ENCODE results near the gene SYCP2.
"Not testable (repeated sequence)": the region's sequence is repeated elsewhere in the genome, so short reads cannot be mapped to it uniquely, and the experiment has no call there.

Gene SYCP2

DNA sequence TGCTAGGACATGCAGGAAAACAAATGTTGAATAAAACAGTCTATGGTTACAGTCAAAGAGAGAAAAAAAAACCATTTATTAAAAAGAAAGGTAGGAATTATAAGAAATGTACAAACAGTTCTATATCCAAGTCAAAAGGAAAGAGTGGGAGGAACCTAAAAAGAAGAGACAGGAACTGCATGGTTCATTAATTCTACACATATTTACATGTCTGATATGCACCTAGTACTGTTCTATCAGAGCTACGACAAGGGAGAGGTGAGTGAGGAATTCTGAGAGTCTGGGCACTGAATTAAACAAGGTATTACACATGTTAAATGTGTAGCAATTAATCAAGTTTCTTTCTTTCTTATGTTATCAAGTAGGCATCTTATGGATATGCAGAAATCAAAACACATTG is 41.9 kb downstream of the SYCP2 start:
- no peak for FAIRE-seq
- no peak for TF ChIP-seq POLR2AphosphoS5 (IDR thresholded peaks at IDR 0.05; ENCODE audit: low read depth, low read length)
- no peak for TF ChIP-seq TAF1 (IDR thresholded peaks at IDR 0.05; ENCODE audit: borderline replicate concordance, low read depth, low read length)
- no peak for TF ChIP-seq POLR2A (IDR thresholded peaks at IDR 0.05; ENCODE audit: low read depth, low read length)
- DNase-seq (ENCODE audit: insufficient read length): no peak

DNA sequence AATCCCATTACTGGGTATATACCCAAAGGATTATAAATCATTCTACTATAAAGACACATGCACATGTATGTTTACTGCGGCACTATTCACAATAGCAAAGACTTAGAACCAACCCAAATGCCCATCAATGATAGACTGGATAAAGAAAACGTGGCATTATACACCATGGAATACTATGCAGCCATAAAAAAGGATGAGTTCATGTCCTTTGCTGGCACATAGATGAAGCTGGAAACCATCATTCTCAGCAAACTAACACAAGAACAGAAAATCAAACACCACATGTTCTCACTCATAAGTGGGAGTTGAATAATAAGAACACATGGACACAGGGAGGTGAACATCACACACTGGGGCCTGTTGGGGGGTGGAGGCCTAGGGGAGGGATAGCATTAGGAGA is 43.4 kb downstream of the SYCP2 start:
- DNase-seq (ENCODE audit: insufficient read length); FAIRE-seq: not testable (repeated sequence)

DNA sequence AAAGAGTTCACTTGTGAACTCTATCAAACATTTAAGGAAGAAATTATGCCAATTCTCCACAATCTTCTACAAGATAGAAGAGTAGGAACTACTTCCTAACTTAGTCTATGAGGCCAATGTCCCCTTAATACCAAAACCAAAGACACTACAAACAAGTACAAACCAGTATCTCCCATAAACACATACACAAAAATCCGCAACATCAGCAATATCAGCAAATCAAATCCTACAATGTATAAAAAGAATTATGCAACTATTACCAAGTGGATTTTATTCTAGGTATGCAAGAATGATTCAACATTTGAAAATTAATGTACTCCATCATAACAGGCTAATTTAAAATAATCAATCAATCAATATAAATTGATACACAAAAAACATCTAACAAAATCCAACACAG is 45.4 kb downstream of the SYCP2 start:
- FAIRE-seq (no peak), DNase-seq (ENCODE audit: insufficient read length) (no peak)
- TF ChIP-seq TAF1 (IDR thresholded peaks at IDR 0.05; ENCODE audit: borderline replicate concordance, low read depth, low read length) (no peak), POLR2AphosphoS5 (IDR thresholded peaks at IDR 0.05; ENCODE audit: low read depth, low read length) (no peak), POLR2A (IDR thresholded peaks at IDR 0.05; ENCODE audit: low read depth, low read length) (no peak)

GRCh38 chr20:59884494-59884893 is 48.9 kb downstream of the SYCP2 start:
- FAIRE-seq (no peak), DNase-seq (ENCODE audit: insufficient read length) (no peak)
- TF ChIP-seq POLR2AphosphoS5 (IDR thresholded peaks at IDR 0.05; ENCODE audit: low read depth, low read length) (no peak), TAF1 (IDR thresholded peaks at IDR 0.05; ENCODE audit: borderline replicate concordance, low read depth, low read length) (no peak), POLR2A (IDR thresholded peaks at IDR 0.05; ENCODE audit: low read depth, low read length) (no peak)

- FAIRE-seq (no peak), DNase-seq (ENCODE audit: insufficient read length) (no peak)
- no peak for TF ChIP-seq POLR2A (IDR thresholded peaks at IDR 0.05; ENCODE audit: low read depth, low read length)
- TF ChIP-seq POLR2AphosphoS5 (IDR thresholded peaks at IDR 0.05; ENCODE audit: low read depth, low read length): no peak
- TF ChIP-seq TAF1 (IDR thresholded peaks at IDR 0.05; ENCODE audit: borderline replicate concordance, low read depth, low read length): no peak
These were observed 53.2 kb downstream of the SYCP2 start for GRCh38 chr20:59880198-59880597.

GRCh38 chr20:59873409-59873808 is 60.0 kb downstream of the SYCP2 start:
- TF ChIP-seq POLR2A (IDR thresholded peaks at IDR 0.05; ENCODE audit: low read depth, low read length) (no peak), TAF1 (IDR thresholded peaks at IDR 0.05; ENCODE audit: borderline replicate concordance, low read depth, low read length) (no peak), POLR2AphosphoS5 (IDR thresholded peaks at IDR 0.05; ENCODE audit: low read depth, low read length) (no peak)
- FAIRE-seq (no peak), DNase-seq (ENCODE audit: insufficient read length) (no peak)

DNA sequence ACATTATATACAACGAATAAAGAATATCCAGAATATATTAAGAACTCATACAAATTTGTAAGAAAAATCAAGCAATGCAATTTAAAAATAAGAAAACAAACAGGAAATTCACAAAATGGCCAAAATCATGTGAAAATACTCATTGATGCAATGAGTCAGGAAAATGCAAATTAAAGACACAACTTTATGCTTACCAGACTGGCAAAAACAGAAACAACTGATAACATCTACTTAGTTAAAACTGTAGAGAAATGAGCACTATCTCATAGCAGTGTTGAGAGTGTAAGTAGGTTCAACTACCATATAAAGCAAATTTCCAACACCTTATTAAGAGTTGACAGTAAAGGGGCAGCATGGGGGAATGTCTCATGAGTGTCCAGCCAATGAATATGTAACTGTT is 62.3 kb downstream of the SYCP2 start:
- TF ChIP-seq POLR2AphosphoS5 (IDR thresholded peaks at IDR 0.05; ENCODE audit: low read depth, low read length): no peak
- no peak for TF ChIP-seq POLR2A (IDR thresholded peaks at IDR 0.05; ENCODE audit: low read depth, low read length)
- no peak for TF ChIP-seq TAF1 (IDR thresholded peaks at IDR 0.05; ENCODE audit: borderline replicate concordance, low read depth, low read length)
- no peak for FAIRE-seq
- no peak for DNase-seq (ENCODE audit: insufficient read length)

GRCh38 chr20:59866338-59866737 is 67.1 kb downstream of the SYCP2 start:
- no peak for DNase-seq (ENCODE audit: insufficient read length)
- no peak for FAIRE-seq

DNA sequence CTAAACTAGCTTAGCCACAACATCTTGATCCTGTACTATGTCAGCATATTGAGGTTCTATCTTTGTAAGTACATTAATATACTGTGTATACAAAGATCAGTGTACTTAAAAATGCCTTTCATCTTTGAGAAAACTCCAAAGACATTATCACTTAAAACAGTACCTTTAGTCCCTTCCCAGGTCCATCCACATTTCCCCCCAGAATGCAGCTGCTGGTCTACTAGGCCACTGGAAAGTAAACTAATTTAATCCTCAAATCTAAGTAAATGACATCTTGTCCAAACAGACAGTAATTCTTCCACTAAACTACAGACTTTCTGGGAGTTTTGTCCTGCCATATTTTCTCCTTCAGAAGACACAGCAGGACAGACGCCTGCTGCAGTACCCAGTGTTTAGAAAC is 68.7 kb downstream of the SYCP2 start:
- no peak for FAIRE-seq
- TF ChIP-seq POLR2AphosphoS5 (IDR thresholded peaks at IDR 0.05; ENCODE audit: low read depth, low read length) (no peak), POLR2A (IDR thresholded peaks at IDR 0.05; ENCODE audit: low read depth, low read length) (no peak), TAF1 (IDR thresholded peaks at IDR 0.05; ENCODE audit: borderline replicate concordance, low read depth, low read length) (no peak)

More at GRCh38 chr20:59866338-59866737, 67.1 kb downstream of the SYCP2 start:
- no peak for TF ChIP-seq POLR2AphosphoS5 (IDR thresholded peaks at IDR 0.05; ENCODE audit: low read depth, low read length)
- no peak for TF ChIP-seq TAF1 (IDR thresholded peaks at IDR 0.05; ENCODE audit: borderline replicate concordance, low read depth, low read length)
- TF ChIP-seq POLR2A (IDR thresholded peaks at IDR 0.05; ENCODE audit: low read depth, low read length): no peak

DNA sequence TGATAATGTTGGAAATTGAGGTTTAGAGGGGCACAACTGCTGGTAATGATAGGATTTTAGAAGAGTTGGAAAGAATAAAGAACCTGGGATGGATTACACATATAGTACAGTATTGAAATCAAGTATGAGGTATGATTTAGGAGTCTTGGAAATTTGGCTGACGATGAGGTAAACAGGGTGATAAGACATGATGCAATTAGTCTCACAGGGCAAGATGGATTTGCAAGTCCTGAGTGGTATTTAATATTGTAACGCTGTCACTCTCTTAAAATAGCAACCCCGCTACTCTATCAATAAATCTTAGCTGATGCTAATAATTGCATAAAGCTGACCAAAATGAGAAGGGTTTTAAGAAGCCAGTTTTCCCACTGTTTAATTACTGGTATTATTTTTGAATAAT is 70.4 kb downstream of the SYCP2 start:
- TF ChIP-seq POLR2A (IDR thresholded peaks at IDR 0.05; ENCODE audit: low read depth, low read length): no peak
- no peak for TF ChIP-seq TAF1 (IDR thresholded peaks at IDR 0.05; ENCODE audit: borderline replicate concordance, low read depth, low read length)
- no peak for TF ChIP-seq POLR2AphosphoS5 (IDR thresholded peaks at IDR 0.05; ENCODE audit: low read depth, low read length)
- DNase-seq (ENCODE audit: insufficient read length) (no peak), FAIRE-seq (no peak)

More for the DNA sequence above, 68.7 kb downstream of the SYCP2 start:
- DNase-seq (ENCODE audit: insufficient read length): no peak

GRCh38 chr20:59861401-59861800 is 72.0 kb downstream of the SYCP2 start:
- DNase-seq (ENCODE audit: insufficient read length): no peak
- no peak for FAIRE-seq
- TF ChIP-seq POLR2A (IDR thresholded peaks at IDR 0.05; ENCODE audit: low read depth, low read length) (no peak), TAF1 (IDR thresholded peaks at IDR 0.05; ENCODE audit: borderline replicate concordance, low read depth, low read length) (no peak), POLR2AphosphoS5 (IDR thresholded peaks at IDR 0.05; ENCODE audit: low read depth, low read length) (no peak)

DNA sequence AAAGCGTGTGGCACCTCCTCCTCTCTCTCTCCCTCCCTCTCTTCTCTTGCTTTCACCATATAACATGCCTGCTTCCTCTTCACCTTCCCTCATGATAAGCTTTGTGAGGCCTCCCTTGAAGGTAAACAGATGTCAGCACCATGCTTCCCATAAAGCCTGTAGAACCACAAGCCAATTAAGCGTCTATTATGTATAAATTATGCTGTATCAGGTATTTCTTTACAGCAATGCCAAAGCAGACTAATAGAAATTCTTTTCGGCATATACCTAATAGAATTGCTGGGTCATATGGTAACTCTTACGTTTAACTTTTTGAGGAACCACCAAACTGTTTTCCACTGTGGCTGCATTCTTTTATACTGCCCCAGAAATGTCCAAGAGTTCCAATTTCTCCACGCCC is 75.0 kb downstream of the SYCP2 start:
- no peak for FAIRE-seq

DNA sequence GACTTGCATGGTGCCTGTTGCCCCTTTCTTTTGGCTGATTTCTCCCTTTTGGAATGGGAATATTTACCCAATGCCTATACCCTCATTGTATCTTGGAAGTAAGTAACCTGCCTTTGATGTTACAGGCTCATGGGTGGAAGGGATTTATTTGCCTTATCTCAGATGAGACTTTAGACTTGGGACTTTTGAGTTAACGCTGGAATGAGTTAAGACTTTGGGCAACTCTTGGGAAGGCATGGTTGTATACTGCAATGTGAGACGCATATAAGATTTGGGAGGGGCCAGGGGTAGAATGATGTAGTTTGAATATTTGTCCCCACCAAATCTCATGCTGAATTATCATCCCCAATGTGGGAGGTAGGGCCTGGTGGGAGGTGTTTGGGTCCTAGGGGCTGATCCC is 75.5 kb downstream of the SYCP2 start:
- DNase-seq (ENCODE audit: insufficient read length) (no peak), FAIRE-seq (no peak)
- TF ChIP-seq POLR2AphosphoS5 (IDR thresholded peaks at IDR 0.05; ENCODE audit: low read depth, low read length) (no peak), POLR2A (IDR thresholded peaks at IDR 0.05; ENCODE audit: low read depth, low read length) (no peak), TAF1 (IDR thresholded peaks at IDR 0.05; ENCODE audit: borderline replicate concordance, low read depth, low read length) (no peak)

More for the DNA sequence above, 75.0 kb downstream of the SYCP2 start:
- TF ChIP-seq POLR2AphosphoS5 (IDR thresholded peaks at IDR 0.05; ENCODE audit: low read depth, low read length) (no peak), POLR2A (IDR thresholded peaks at IDR 0.05; ENCODE audit: low read depth, low read length) (no peak), TAF1 (IDR thresholded peaks at IDR 0.05; ENCODE audit: borderline replicate concordance, low read depth, low read length) (no peak)
- DNase-seq (ENCODE audit: insufficient read length): no peak

DNA sequence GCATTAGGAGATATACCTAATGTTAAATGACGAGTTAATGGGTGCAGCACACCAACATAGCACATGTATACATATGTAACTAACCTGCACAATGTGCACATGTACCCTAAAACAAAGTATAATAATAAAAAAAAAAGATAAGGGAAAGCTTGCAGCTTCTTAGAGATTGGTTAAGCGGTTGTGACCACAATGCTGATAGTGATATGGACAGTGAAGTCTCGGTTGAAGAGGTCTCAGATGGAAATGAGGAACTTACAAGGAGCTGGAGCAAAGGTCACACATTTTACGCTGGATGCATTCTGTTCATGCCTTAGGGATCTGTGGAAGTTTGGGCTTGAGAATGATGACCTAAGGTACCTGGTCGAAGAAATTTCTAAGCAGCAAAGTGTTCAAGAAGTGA is 76.5 kb downstream of the SYCP2 start:
- not testable (repeated sequence) for DNase-seq (ENCODE audit: insufficient read length); FAIRE-seq

DNA sequence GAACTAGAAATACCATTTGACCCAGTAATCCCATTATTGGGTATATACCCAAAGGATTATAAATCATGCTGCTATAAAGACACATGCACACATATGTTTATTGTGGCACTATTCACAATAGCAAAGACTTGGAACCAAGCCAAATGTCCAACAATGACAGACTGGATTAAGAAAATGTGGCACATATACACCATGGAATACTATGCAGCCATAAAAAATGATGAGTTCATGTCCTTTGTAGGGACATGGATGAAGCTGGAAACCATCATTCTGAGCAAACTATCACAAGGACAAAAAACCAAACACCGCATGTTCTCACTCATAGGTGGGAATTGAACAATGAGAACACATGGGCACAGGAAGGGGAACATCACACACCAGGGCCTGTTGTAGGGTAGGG is 76.9 kb downstream of the SYCP2 start:
- DNase-seq (ENCODE audit: insufficient read length); FAIRE-seq: not testable (repeated sequence)

Measured in GM12892 (cell line).